Hematopoietic multipotent progenitor cell (in vitro differentiated cells): ENCODE results near the gene ZBTB11. TPM values are rescaled to one million over a fixed set of nuclear protein-coding genes. Genes with fewer than 3 reads are reported as not detected.
"Not testable (repeated sequence)": the region's sequence is repeated elsewhere in the genome, so short reads cannot be mapped to it uniquely, and the experiment has no call there.

Experiments
- DNase-seq, 3 donors: peaks; one replicate each; pipeline ENCODE4 v3.0.0-alpha.2; 2011 to 2015; ENCODE audit warnings: low read depth in 2 of 3, low spot score in 2 of 3
- total RNA-seq: library from RNA; depleted of rRNA; stranded (reverse); fragments of >200 nt; gene quantifications from one replicate; pipeline ENCODE4 v1.2.3, GENCODE V29; 2012

Gene ZBTB11
- total RNA-seq, result 27.7 TPM

DNA sequence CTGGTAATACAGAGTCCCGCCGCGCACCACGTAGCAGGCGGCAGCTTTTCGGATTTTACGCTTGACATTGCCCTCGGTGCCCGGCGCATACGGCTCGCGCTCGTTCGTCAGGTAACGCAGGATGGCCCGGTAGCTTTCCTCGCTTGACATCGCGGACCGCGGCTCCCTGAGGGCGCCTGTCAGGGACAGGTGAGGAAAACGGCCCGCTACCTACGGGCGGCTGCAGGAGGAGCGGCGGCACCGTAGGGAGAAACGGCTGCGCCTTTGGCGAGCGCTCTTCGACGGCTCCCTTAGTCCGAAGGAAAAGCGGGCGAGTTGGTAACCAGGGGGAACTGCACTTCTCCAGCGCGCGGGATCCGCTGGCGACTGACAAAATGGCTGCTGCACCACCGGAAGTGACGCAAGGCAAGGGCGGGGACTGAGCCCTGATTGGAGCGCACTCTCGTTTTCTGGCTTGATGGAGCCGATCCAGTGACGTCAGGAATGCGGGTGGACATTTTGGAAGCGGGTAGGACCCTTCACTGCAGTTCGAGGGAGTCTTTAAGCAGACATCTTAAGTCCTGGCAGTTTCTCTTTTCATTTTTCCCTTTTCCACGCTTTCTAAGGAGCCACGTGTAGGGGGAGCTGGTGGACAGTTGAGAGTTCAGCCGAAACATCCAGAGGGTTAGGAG is at the start of gene ZBTB11:
TSS of gene ZBTB11 (minus strand) at position 368 of the 671 bp plus-strand sequence. CDS start at position 150, 218 bp downstream.
- peak; percentile 98 to 100 (median 100) for DNase-seq

- DNase-seq, result no peak
Observed at GRCh38 chr3:101725890-101726275, 49.0 kb upstream of the ZBTB11 start.

DNA sequence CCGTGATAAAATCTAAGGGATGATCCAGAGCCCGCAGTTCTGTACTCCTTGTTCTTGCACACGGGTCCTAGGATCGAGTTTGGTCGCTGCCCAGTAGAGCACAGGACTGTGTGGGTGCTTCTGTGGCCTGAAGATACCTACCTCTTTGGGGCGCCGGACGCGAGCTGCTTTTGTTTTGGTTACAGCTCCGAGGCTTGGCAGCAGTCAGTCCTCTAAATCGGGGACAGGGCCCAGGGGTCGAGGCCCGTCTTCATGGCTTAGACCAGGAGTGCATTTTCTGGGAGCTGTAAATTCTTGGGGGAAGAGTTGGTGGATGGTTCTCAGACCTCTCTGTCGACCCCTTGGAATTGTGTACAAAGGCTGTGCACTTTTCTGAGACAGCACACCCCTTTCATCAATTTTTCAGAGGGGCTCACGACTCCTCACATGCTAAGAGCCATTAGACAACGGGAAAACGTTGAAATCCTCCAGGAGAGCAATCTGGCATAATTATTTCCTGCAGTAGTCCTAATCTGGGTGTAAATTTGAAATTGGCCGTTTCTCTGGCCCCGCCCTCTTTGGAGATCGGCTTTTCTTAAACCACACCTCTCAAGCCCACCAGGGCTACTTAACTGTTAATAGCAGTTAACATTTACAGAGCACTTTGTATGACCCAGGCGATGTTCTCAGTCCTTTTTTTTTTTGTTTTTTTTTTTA is 48.4 kb upstream of the ZBTB11 start:
- peak in 2 of 3 donors; percentile 29 to 56 for DNase-seq

GRCh38 chr3:101724329-101725193 is 47.6 kb upstream of the ZBTB11 start, which contains the start of gene CEP97:
Gene CEP97 (plus strand): TSS chr3:101724614. CDS start chr3:101724677, 63 bp downstream.
- DNase-seq, result peak; percentile 71 to 91 (median 88)

DNA sequence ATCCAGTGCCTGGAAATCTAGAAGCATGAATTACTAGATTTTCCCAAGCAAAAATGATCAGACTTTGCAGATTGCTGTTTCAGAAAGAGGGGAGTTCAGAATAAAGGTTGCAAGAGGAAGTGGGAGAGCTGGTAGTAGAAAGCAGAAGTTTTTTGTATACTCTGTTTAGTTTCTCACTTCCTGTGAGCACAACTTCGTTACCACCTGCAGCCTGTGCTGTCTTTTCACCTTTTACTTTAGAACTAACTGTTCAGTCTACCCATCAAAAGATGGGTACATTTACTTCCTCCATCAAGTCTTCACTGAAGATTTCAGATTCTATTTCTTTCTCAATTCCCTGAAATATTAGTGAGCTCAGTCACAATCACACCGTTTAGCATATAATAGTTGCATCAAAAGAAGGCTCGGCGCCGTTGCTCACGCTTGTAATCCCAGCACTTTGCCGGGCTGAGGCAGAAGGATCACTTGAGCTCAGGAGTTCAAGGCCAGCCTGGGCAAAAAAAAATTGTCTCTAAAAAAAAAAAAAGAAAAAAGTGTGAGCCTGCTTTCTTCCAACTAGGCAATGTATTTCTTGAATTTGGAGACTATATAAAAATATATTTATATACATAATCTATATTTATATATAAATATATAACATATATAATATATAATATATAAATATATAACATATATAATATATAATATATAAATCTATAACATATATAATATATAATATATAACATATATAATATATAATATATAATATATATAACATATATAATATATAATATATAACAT is 45.7 kb upstream of the ZBTB11 start:
- peak in 2 of 3 donors; percentile 12 to 43 for DNase-seq

GRCh38 chr3:101720851-101721840 is 44.2 kb upstream of the ZBTB11 start:
- DNase-seq, result no peak

- DNase-seq, result no peak
Observed at GRCh38 chr3:101719604-101720185, 42.8 kb upstream of the ZBTB11 start.

- DNase-seq, result no peak
Observed at GRCh38 chr3:101718455-101718854, 41.5 kb upstream of the ZBTB11 start.

DNA sequence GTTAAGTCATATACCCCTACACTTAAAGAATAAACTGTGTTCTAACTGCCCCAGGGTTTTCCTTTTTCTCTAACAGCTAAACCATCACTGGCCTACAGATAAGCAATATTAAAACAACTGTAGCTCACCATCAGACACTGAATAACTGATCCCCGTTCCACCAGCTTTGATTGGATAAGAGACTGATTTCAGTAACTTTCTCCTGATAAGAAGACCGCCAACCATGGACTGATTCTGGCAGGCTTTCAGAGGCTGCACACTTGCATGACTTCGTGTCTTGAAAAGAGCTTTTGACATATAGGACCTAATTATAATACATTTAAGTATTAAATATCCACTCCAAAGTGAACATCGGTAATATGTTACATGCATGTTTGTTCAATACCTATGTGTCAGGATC is 32.2 kb upstream of the ZBTB11 start:
- DNase-seq, result no peak

GRCh38 chr3:101704639-101705038 is 27.7 kb upstream of the ZBTB11 start:
- DNase-seq, result not testable (repeated sequence)

DNA sequence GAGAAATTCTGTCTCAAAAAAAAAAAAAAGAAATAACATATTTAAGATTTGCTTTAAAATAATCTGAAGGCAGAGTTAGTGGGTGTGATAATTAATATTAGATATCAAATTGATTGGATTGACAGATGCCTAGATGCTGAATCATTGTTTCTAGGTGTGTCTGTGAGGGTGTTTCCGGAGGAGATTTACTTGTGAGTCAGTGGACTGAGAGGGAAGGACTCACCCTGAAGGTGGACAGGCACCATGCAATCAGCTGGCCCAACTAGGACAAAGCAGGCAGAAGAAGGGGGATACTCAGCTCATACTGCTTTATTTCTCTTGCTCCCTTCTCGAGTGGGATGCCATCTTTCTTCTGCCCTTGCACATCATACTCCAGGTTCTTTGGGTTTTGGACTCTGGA is 26.2 kb upstream of the ZBTB11 start:
- DNase-seq, result no peak

- DNase-seq, result no peak
Observed at GRCh38 chr3:101702726-101703125, 25.8 kb upstream of the ZBTB11 start.

GRCh38 chr3:101701696-101702634 is 25.0 kb upstream of the ZBTB11 start:
- DNase-seq, result no peak

DNA sequence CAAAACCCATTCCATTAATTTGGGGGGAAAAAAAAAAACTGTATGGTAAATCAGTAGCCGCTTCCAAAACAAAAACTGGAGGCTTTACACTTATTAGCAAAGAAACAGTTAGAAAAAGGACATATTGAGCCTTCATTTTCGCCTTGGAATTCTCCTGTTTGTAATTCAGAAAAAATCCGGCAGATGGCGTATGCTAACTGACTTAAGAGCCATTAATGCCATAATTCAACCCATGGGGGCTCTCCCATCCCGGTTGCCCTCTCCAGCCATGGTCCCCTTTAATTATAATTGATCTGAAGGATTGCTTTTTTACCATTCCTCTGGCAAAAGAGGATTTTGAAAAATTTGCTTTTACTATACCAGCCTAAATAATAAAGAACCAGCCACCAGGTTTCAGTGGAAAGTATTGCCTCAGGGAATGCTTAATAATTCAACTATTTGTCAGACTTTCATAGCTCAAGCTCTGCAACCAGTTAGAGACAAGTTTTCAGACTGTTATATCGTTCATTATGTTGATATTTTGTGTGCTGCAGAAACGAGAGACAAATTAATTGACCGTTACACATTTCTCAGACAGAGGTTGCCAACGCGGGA is 18.9 kb upstream of the ZBTB11 start:
- DNase-seq, result peak in 2 of 3 donors; percentile 52 to 83

DNA sequence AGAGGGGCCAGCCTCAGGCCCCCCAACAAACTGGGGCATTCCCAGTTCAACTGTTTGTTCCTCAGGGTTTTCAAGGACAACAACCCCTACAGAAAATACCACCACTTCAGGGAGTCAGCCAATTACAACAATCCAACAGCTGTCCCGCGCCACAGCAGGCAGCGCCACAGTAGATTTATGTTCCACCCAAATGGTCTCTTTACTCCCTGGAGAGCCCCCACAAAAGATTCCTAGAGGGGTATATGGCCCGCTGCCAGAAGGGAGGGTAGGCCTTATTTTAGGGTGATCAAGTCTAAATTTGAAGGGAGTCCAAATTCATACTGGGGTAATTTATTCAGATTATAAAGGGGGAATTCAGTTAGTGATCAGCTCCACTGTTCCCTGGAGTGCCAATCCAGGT is 17.9 kb upstream of the ZBTB11 start:
- DNase-seq, result not testable (repeated sequence)

DNA sequence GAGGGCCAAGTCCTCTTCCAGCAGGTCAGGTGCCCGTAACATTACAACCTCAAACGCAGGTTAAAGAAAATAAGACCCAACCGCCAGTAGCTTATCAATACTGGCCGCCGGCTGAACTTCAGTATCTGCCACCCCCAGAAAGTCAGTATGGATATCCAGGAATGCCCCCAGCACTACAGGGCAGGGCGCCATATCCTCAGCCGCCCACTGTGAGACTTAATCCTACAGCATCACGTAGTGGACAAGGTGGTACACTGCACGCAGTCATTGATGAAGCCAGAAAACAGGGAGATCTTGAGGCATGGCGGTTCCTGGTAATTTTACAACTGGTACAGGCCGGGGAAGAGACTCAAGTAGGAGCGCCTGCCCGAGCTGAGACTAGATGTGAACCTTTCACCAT is 16.6 kb upstream of the ZBTB11 start:
- DNase-seq, result peak in 2 of 3 donors; percentile 47 to 50
